Neural cell (in vitro differentiated cells): ENCODE measurements around the gene ISG15. TPM values are rescaled to one million over a fixed set of nuclear protein-coding genes. Genes with fewer than 3 reads are reported as not detected.

Experiments
- H2AFZ ChIP-seq: fragments of 200-600, 300-800 bp; sonication (generic), shearing (Covaris generic); 2 replicates; pipeline ENCODE4 v1.6.0; 2014; ENCODE audit warnings: low read depth, mild to moderate bottlenecking, antibody characterized with exemption, low read length, moderate library complexity
- H3F3A ChIP-seq: fragments of 200-600 bp; shearing (Covaris generic); 2 replicates; pipeline ENCODE4 v1.6.1; 2016; ENCODE audit warnings: mild to moderate bottlenecking, moderate library complexity, mixed read lengths, antibody characterized with exemption, low read length; ENCODE audit not compliant: insufficient read depth, poor library complexity, severe bottlenecking
- H3K27ac ChIP-seq: fragments of 200-600, 300-800 bp; sonication (generic), shearing (Covaris generic); 2 replicates; pipeline ENCODE4 v1.5.1; 2014; ENCODE audit warnings: mild to moderate bottlenecking, low read length, moderate library complexity
- H3K27me3 ChIP-seq: fragments of 300-800, 200-600 bp; sonication (generic), shearing (Covaris generic); 2 replicates; pipeline ENCODE4 v1.6.0; 2014; ENCODE audit warnings: mild to moderate bottlenecking, low read depth, low read length, moderate library complexity; ENCODE audit not compliant: insufficient read depth
- H3K36me3 ChIP-seq: fragments of 300-800, 200-600 bp; sonication (generic), shearing (Covaris generic); 2 replicates; pipeline ENCODE4 v1.5.1; 2014; ENCODE audit warnings: mild to moderate bottlenecking, antibody characterized with exemption, low read length, moderate library complexity; ENCODE audit not compliant: insufficient read depth
- H3K4me2 ChIP-seq: fragments of 300-800, 200-600 bp; sonication (generic), shearing (Covaris generic); 2 replicates; pipeline ENCODE4 v1.6.0; 2014; ENCODE audit warnings: mild to moderate bottlenecking, low read length
- H3K4me3 ChIP-seq: fragments of 300-800, 200-600 bp; sonication (generic), shearing (Covaris generic); 2 replicates; pipeline ENCODE4 v1.5.1; 2014; ENCODE audit warnings: mild to moderate bottlenecking, low read length, moderate library complexity
- H3K79me2 ChIP-seq: fragments of 200-600 bp; shearing (Covaris generic); replicated peaks from 2 replicates; pipeline ENCODE4 v1.6.0; 2014; ENCODE audit warnings: mild to moderate bottlenecking, low read length, moderate library complexity; ENCODE audit not compliant: insufficient read depth
- H3K9ac ChIP-seq: fragments of 300-800, 200-600 bp; sonication (generic), shearing (Covaris generic); 2 replicates; pipeline ENCODE4 v1.6.1; 2016; ENCODE audit warnings: mild to moderate bottlenecking, low read length, mixed read lengths
- H3K9me2 ChIP-seq: fragments of 200-600 bp; shearing (Covaris generic); 2 replicates; pipeline ENCODE4 v1.6.1; 2016; ENCODE audit warnings: mild to moderate bottlenecking, low read length, mixed read lengths; ENCODE audit not compliant: insufficient read depth
- H3K9me3 ChIP-seq: fragments of 200-600, 300-800 bp; sonication (generic), shearing (Covaris generic); 2 replicates; pipeline ENCODE4 v1.6.1; 2016; ENCODE audit warnings: mild to moderate bottlenecking, mixed run types, low read length, moderate library complexity, mixed read lengths
- H4K20me1 ChIP-seq: fragments of 200-600 bp; shearing (Covaris generic); 2 replicates; pipeline ENCODE4 v1.6.1; 2016; ENCODE audit warnings: mild to moderate bottlenecking, mixed run types; ENCODE audit not compliant: insufficient read depth
- EP300 ChIP-seq: fragments of 450-650 bp; conservative IDR thresholded peaks from 2 replicates; pipeline ENCODE4 v1.6.1; 2014; ENCODE audit warnings: antibody characterized with exemption, mild to moderate bottlenecking, moderate library complexity; ENCODE audit not compliant: poor library complexity, severe bottlenecking
- EZH2 ChIP-seq: fragments of 200-600, 300-800 bp; shearing (Covaris generic), sonication (generic); IDR thresholded peaks from 2 replicates; pipeline ENCODE4 v1.6.1; 2014; ENCODE audit warnings: antibody characterized with exemption, low read length, borderline replicate concordance, mild to moderate bottlenecking; ENCODE audit not compliant: insufficient read depth, poor library complexity, severe bottlenecking
- MXI1 ChIP-seq: fragments of 450-650 bp; conservative IDR thresholded peaks from 2 replicates; pipeline ENCODE4 v1.6.1; 2014; ENCODE audit warnings: antibody characterized with exemption, mild to moderate bottlenecking; ENCODE audit not compliant: poor library complexity, severe bottlenecking
- POLR2AphosphoS5 ChIP-seq: IDR thresholded peaks from 2 replicates; pipeline ENCODE4 v1.6.1; 2012
- RAD21 ChIP-seq: fragments of 450-650 bp; conservative IDR thresholded peaks from 2 replicates; pipeline ENCODE4 v1.6.1; 2014; ENCODE audit warnings: antibody characterized with exemption, mild to moderate bottlenecking, moderate library complexity
- SMC3 ChIP-seq: fragments of 450-650 bp; conservative IDR thresholded peaks from 2 replicates; pipeline ENCODE4 v1.6.1; 2014; ENCODE audit warnings: antibody characterized with exemption, mild to moderate bottlenecking, moderate library complexity; ENCODE audit not compliant: poor library complexity
- TAF1 ChIP-seq: IDR thresholded peaks from 2 replicates; pipeline ENCODE4 v1.6.1; 2012; ENCODE audit warnings: low read depth
- polyA plus RNA-seq: library from polyadenylated mRNA; depleted of rRNA; stranded (reverse); fragments of >200 nt; gene quantifications from 2 replicates; pipeline ENCODE4 v1.2.3, GENCODE V29; 2014
- TF ChIP-seq, protein P1 (sequence below): fragments of 450-650 bp; IDR thresholded peaks from 2 replicates; pipeline ENCODE4 v1.5.1; 2014; ENCODE audit warnings: antibody characterized with exemption, mild to moderate bottlenecking, moderate library complexity; ENCODE audit not compliant: poor library complexity, severe bottlenecking
- TF ChIP-seq, protein P2 (sequence below): IDR thresholded peaks from 2 replicates; pipeline ENCODE4 v1.6.1; 2012; ENCODE audit warnings: borderline replicate concordance

Gene ISG15
- polyA plus RNA-seq, 1 donor from 2014 or later, result 8.0 TPM

- Histone ChIP-seq H3K4me2 (no peak overlapping the region), H3K9me2 (no peaks in the 10 kb centered on the region), H3F3A (no peaks in the 10 kb centered on the region), H3K79me2 (no peaks in the 10 kb centered on the region), H3K27ac (no peak overlapping the region), H3K9me3 (no peaks in the 10 kb centered on the region), H3K27me3 (no peaks in the 10 kb centered on the region), H3K4me3 (no peak overlapping the region), H2AFZ (no peak overlapping the region), H3K36me3 (no peaks in the 10 kb centered on the region), H4K20me1 (no peaks in the 10 kb centered on the region), H3K9ac (no peak overlapping the region)
- TF ChIP-seq MXI1 (no peak), RAD21 (no peak), POLR2AphosphoS5 (no peak), SMC3 (no peak), EP300 (no peak), TAF1 (no peak), EZH2 (no peak)
- TF ChIP-seq, protein P1, sequence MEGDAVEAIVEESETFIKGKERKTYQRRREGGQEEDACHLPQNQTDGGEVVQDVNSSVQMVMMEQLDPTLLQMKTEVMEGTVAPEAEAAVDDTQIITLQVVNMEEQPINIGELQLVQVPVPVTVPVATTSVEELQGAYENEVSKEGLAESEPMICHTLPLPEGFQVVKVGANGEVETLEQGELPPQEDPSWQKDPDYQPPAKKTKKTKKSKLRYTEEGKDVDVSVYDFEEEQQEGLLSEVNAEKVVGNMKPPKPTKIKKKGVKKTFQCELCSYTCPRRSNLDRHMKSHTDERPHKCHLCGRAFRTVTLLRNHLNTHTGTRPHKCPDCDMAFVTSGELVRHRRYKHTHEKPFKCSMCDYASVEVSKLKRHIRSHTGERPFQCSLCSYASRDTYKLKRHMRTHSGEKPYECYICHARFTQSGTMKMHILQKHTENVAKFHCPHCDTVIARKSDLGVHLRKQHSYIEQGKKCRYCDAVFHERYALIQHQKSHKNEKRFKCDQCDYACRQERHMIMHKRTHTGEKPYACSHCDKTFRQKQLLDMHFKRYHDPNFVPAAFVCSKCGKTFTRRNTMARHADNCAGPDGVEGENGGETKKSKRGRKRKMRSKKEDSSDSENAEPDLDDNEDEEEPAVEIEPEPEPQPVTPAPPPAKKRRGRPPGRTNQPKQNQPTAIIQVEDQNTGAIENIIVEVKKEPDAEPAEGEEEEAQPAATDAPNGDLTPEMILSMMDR, result no peak
- TF ChIP-seq, protein P2, sequence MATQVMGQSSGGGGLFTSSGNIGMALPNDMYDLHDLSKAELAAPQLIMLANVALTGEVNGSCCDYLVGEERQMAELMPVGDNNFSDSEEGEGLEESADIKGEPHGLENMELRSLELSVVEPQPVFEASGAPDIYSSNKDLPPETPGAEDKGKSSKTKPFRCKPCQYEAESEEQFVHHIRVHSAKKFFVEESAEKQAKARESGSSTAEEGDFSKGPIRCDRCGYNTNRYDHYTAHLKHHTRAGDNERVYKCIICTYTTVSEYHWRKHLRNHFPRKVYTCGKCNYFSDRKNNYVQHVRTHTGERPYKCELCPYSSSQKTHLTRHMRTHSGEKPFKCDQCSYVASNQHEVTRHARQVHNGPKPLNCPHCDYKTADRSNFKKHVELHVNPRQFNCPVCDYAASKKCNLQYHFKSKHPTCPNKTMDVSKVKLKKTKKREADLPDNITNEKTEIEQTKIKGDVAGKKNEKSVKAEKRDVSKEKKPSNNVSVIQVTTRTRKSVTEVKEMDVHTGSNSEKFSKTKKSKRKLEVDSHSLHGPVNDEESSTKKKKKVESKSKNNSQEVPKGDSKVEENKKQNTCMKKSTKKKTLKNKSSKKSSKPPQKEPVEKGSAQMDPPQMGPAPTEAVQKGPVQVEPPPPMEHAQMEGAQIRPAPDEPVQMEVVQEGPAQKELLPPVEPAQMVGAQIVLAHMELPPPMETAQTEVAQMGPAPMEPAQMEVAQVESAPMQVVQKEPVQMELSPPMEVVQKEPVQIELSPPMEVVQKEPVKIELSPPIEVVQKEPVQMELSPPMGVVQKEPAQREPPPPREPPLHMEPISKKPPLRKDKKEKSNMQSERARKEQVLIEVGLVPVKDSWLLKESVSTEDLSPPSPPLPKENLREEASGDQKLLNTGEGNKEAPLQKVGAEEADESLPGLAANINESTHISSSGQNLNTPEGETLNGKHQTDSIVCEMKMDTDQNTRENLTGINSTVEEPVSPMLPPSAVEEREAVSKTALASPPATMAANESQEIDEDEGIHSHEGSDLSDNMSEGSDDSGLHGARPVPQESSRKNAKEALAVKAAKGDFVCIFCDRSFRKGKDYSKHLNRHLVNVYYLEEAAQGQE, result no peak
These were observed 29.5 kb downstream of the ISG15 start for GRCh38 chr1:1042835-1043234.

DNA sequence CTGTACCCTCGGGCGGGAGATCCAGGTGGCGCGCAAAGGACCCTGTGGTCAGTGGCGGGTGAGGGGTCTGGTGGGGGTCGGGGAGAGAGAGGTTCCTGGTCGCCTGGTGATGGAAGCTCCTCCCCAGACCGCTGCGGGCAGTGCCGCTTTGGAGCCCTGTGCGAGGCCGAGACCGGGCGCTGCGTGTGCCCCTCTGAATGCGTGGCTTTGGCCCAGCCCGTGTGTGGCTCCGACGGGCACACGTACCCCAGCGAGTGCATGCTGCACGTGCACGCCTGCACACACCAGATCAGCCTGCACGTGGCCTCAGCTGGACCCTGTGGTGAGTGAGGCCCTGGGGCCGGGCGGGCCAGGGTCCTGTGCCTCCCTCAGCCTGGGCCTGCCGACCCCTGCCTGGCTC lies 30.1 kb downstream of the ISG15 start:
- Histone ChIP-seq H3K4me3 (no peak overlapping the region), H3K9ac (no peak overlapping the region), H3K9me2 (no peaks in the 10 kb centered on the region), H3K79me2 (no peaks in the 10 kb centered on the region), H3K4me2 (no peak overlapping the region), H4K20me1 (no peaks in the 10 kb centered on the region), H3K27me3 (no peaks in the 10 kb centered on the region), H3K27ac (no peak overlapping the region), H2AFZ (no peak overlapping the region), H3K36me3 (no peaks in the 10 kb centered on the region), H3F3A (no peaks in the 10 kb centered on the region), H3K9me3 (no peaks in the 10 kb centered on the region)
- TF ChIP-seq, protein P1, result no peak
- no peak for TF ChIP-seq RAD21
- TF ChIP-seq SMC3, result no peak
- TF ChIP-seq EP300, result no peak
- no peak for TF ChIP-seq POLR2AphosphoS5
- no peak for TF ChIP-seq EZH2
- no peak for TF ChIP-seq TAF1
- TF ChIP-seq, protein P2, result no peak
- TF ChIP-seq MXI1, result no peak
